H1 (cell line): ENCODE results near the gene ANKRD30A. TPM values are rescaled to one million over a fixed set of nuclear protein-coding genes. Genes with fewer than 3 reads are reported as not detected.
"Not testable (repeated sequence)": the region's sequence is repeated elsewhere in the genome, so short reads cannot be mapped to it uniquely, and the experiment has no call there.

ENCODE experiments used
- CTCF ChIA-PET: fragments of 300-600 bp; sonication (Branson Sonifier 250); formaldehyde crosslinking; loops from one replicate; lab custom pipeline; 2021; ENCODE audit not compliant: partially characterized antibody; lab: Charles Lee
- POLR2A ChIA-PET: fragments of 300-600 bp; sonication (Branson Sonifier 250); formaldehyde crosslinking; loops from one replicate; lab custom pipeline; 2021; ENCODE audit warnings: inconsistent platforms; ENCODE audit not compliant: partially characterized antibody; lab: Charles Lee
- DNase-seq, 2 experiments: peaks; one replicate each; pipeline versions ENCODE4 v3.0.0 to v3.0.0-alpha.2; 2010 to 2022; ENCODE audit warnings: low spot score in 2 of 2, low read depth in 1 of 2, mixed read lengths in 1 of 2
- FAIRE-seq: peaks from 2 replicates; lab custom pipeline; 2011; peaks lifted over from hg19 to GRCh38; lab: Jason Lieb, UNC
- H2AFZ ChIP-seq: 2 replicates; pipeline ENCODE4 v1.8.1; 2012; ENCODE audit warnings: low read length, inconsistent platforms
- H2AK5ac ChIP-seq: 2 replicates; pipeline ENCODE4 v1.6.1; 2013; ENCODE audit warnings: low read depth, low read length
- H2BK120ac ChIP-seq: replicated peaks from 2 replicates; pipeline ENCODE3; 2013; ENCODE audit warnings: low read depth, low read length, inconsistent platforms
- H2BK12ac ChIP-seq: 2 replicates; pipeline ENCODE4 v1.6.1; 2013; ENCODE audit warnings: low read depth, low read length
- H2BK15ac ChIP-seq: 2 replicates; pipeline ENCODE4 v1.6.1; 2013; ENCODE audit warnings: low read length
- H2BK20ac ChIP-seq: 2 replicates; pipeline ENCODE4 v1.6.1; 2013; ENCODE audit warnings: low read length
- H2BK5ac ChIP-seq: 2 replicates; pipeline ENCODE4 v1.6.1; 2013; ENCODE audit warnings: low read depth, low read length
- H3K14ac ChIP-seq: 2 replicates; pipeline ENCODE4 v1.6.1; 2013; ENCODE audit warnings: inconsistent platforms; ENCODE audit not compliant: insufficient read length
- H3K18ac ChIP-seq: 2 replicates; pipeline ENCODE4 v1.6.1; 2013; ENCODE audit warnings: low read length; ENCODE audit errors: extremely low read depth
- H3K23ac ChIP-seq: 2 replicates; pipeline ENCODE4 v1.6.1; 2013; ENCODE audit warnings: inconsistent platforms; ENCODE audit not compliant: insufficient read length
- H3K23me2 ChIP-seq: 2 replicates; pipeline ENCODE4 v1.6.1; 2013; ENCODE audit warnings: low read depth, low read length
- H3K27ac ChIP-seq: 2 replicates; pipeline ENCODE4 v1.6.1; 2011; ENCODE audit warnings: low read depth, low read length, inconsistent platforms
- H3K27me3 ChIP-seq, 4 experiments: replicated peaks in 1 of 4; 1 replicate in 1 of 4; 2 replicates in 3 of 4; pipeline versions ENCODE4 v1.6.1 to v1.8.1; 2011 to 2013; ENCODE audit warnings: low read length in 3 of 4, mild to moderate bottlenecking in 3 of 4, inconsistent platforms in 2 of 4, mixed read lengths in 2 of 4, moderate library complexity in 1 of 4; ENCODE audit not compliant: control insufficient read depth in 3 of 4, insufficient read depth in 3 of 4; ENCODE audit errors: extremely low read depth in 1 of 4
- H3K36me3 ChIP-seq, 4 experiments: 2 replicates each; pipeline versions ENCODE4 v1.6.1 to v1.8.1; 2011 to 2013; ENCODE audit warnings: mild to moderate bottlenecking in 4 of 4, low read length in 3 of 4, moderate library complexity in 2 of 4, control low read depth in 1 of 4, inconsistent platforms in 1 of 4; ENCODE audit not compliant: insufficient read depth in 4 of 4, control insufficient read depth in 2 of 4
- H3K4ac ChIP-seq: replicated peaks from 2 replicates; pipeline ENCODE3; 2013; ENCODE audit warnings: low read length, low read depth, mixed read lengths, inconsistent platforms; ENCODE audit not compliant: insufficient read length
- H3K4me1 ChIP-seq, 4 experiments: replicated peaks in 1 of 4; 1 replicate in 1 of 4; 2 replicates in 3 of 4; pipeline versions ENCODE4 v1.6.1 to v1.8.1; 2011 to 2013; ENCODE audit warnings: low read length in 3 of 4, inconsistent platforms in 2 of 4, mixed read lengths in 1 of 4; ENCODE audit not compliant: insufficient read depth in 4 of 4, control insufficient read depth in 3 of 4
- H3K4me2 ChIP-seq, 2 experiments: 2 replicates each; pipeline versions ENCODE4 v1.6.1 to v1.8.1; 2011 to 2013; ENCODE audit warnings: low read depth in 2 of 2, low read length in 2 of 2, control low read depth in 1 of 2, inconsistent platforms in 1 of 2, mild to moderate bottlenecking in 1 of 2; ENCODE audit not compliant: insufficient read depth in 1 of 2
- H3K4me3 ChIP-seq, 4 experiments: fragments of 200-600, 300-600 bp in 1 of 4; sonication (generic), shearing (Covaris generic), sonication (Bioruptor Twin) in 1 of 4; 2 replicates each; pipeline versions ENCODE4 v1.5.1 to v1.8.1; 2011 to 2016; ENCODE audit warnings: low read length in 4 of 4, low read depth in 3 of 4, control low read depth in 2 of 4, inconsistent platforms in 2 of 4, mild to moderate bottlenecking in 2 of 4, mixed read lengths in 1 of 4, moderate library complexity in 1 of 4; ENCODE audit not compliant: insufficient read depth in 2 of 4; ENCODE audit errors: extremely low read depth in 1 of 4
- H3K56ac ChIP-seq: replicated peaks from 2 replicates; pipeline ENCODE3; 2013; ENCODE audit warnings: low read depth, mild to moderate bottlenecking, mixed read lengths, low read length, inconsistent platforms; ENCODE audit not compliant: insufficient read length
- H3K79me1 ChIP-seq: 2 replicates; pipeline ENCODE4 v1.6.1; 2013; ENCODE audit warnings: low read depth, low read length, control low read depth
- H3K79me2 ChIP-seq, 2 experiments: 2 replicates each; pipeline versions ENCODE4 v1.6.1 to v1.8.1; 2012 to 2013; ENCODE audit warnings: low read length in 2 of 2, mild to moderate bottlenecking in 2 of 2, inconsistent platforms in 1 of 2; ENCODE audit not compliant: insufficient read depth in 2 of 2, control insufficient read depth in 1 of 2
- H3K9ac ChIP-seq, 4 experiments: replicated peaks in 1 of 4; 1 replicate in 1 of 4; 2 replicates in 3 of 4; pipeline versions ENCODE4 v1.6.1 to v1.8.1; 2011 to 2013; ENCODE audit warnings: low read depth in 3 of 4, low read length in 3 of 4, control low read depth in 2 of 4, mild to moderate bottlenecking in 2 of 4, moderate library complexity in 2 of 4, inconsistent platforms in 1 of 4; ENCODE audit errors: extremely low read depth in 1 of 4
- H3K9me3 ChIP-seq, 2 experiments: 2 replicates each; pipeline versions ENCODE4 v1.6.1 to v1.8.1; 2012 to 2013; ENCODE audit warnings: mild to moderate bottlenecking in 2 of 2, moderate library complexity in 2 of 2, control low read depth in 1 of 2, inconsistent platforms in 1 of 2, low read depth in 1 of 2, low read length in 1 of 2, mixed read lengths in 1 of 2; ENCODE audit not compliant: insufficient read depth in 2 of 2
- H4K20me1 ChIP-seq, 2 experiments: replicated peaks in 1 of 2; 2 replicates each; pipeline versions ENCODE3 to v1.8.1; 2011 to 2013; ENCODE audit warnings: inconsistent platforms in 2 of 2, low read length in 2 of 2, mild to moderate bottlenecking in 1 of 2; ENCODE audit not compliant: insufficient read depth in 2 of 2, control insufficient read depth in 1 of 2
- H4K5ac ChIP-seq: 2 replicates; pipeline ENCODE4 v1.6.1; 2013; ENCODE audit warnings: low read length, low read depth, mixed read lengths, inconsistent platforms; ENCODE audit not compliant: insufficient read length
- H4K8ac ChIP-seq: 2 replicates; pipeline ENCODE4 v1.8.0; 2013; ENCODE audit warnings: mild to moderate bottlenecking, moderate library complexity, low read length, inconsistent platforms; ENCODE audit not compliant: insufficient read depth; ENCODE audit errors: extremely low read depth
- H4K91ac ChIP-seq: replicated peaks from 2 replicates; pipeline ENCODE3; 2013; ENCODE audit warnings: low read length, mixed read lengths, inconsistent platforms; ENCODE audit not compliant: insufficient read length
- WGBS, 2 experiments: shearing (Covaris generic) in 1 of 2; methylation state at CpG; one replicate each; pipeline versions ENCODE4 v1.1.6 to v1.1.7; 2013 to 2015; ENCODE audit warnings: low lambda C conversion rate in 2 of 2, mixed read lengths in 2 of 2, inconsistent platforms in 1 of 2, low coverage in 1 of 2, missing lambda C conversion rate in 1 of 2; ENCODE audit not compliant: insufficient replicate concordance in 2 of 2, insufficient coverage in 1 of 2, insufficient read length in 1 of 2; ENCODE audit errors: extremely low coverage in 1 of 2, missing lambda C conversion rate in 1 of 2; 5-methylcytosine and 5-hydroxymethylcytosine counted together
- polyA plus RNA-seq, 7 experiments: library from polyadenylated mRNA; depleted of rRNA in 3 of 7; stranded (reverse) in 5 of 7; unstranded in 2 of 7; fragments of >200 nt in 5 of 7; fragments of 200-250 nt in 2 of 7; gene quantifications; 1 replicate in 5 of 7; 2 replicates in 1 of 7; 4 replicates in 1 of 7; pipeline versions ENCODE4 v1.2.1 to v1.2.3, GENCODE V29; 2011 to 2013; ENCODE audit warnings: missing spikeins in 2 of 7, mixed read lengths in 2 of 7
- total RNA-seq: library from RNA; stranded (reverse); fragmentation: NEBNext Ultra II Directional; extraction: Animal tissue kit (Norgen Biotek cat#: 25700); gene quantifications from 2 replicates; pipeline ENCODE4 v1.2.1, GENCODE V29; 2021

ANKRD30A gene
- total and polyA plus RNA-seq, 2 of the 8 experiments (the other 6 are each of a cell fraction or from before 2014, with no cell fraction given) = not detected

DNA sequence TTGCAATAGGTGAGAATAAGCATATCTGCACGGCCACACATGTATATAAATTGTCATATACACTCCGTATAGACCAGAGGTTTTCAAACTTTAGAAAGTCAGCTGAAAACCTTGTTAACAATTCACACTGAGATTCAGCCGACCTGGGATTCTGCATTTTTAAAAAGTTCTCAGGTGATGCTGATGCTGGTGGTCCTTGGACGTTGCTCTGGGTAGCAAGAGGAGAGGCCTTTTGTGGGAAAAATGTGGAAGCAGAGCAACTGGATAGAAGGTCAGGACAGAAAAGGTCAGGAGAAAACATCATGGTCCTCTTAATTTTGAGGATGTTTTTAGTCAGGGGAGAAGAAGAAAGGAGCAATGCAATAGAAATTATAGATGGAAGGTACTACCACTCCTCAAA is 52.9 kb downstream of the ANKRD30A start:
- H3K79me2 ChIP-seq, CTCF ChIA-PET, H2BK120ac ChIP-seq, H3K56ac ChIP-seq, H2AFZ ChIP-seq, H3K23ac ChIP-seq, H2BK20ac ChIP-seq, H4K91ac ChIP-seq, H3K14ac ChIP-seq, H4K8ac ChIP-seq, H3K36me3 ChIP-seq, DNase-seq, H3K23me2 ChIP-seq, H4K5ac ChIP-seq, FAIRE-seq, H3K4me2 ChIP-seq, POLR2A ChIA-PET, H3K4me3 ChIP-seq, H3K27ac ChIP-seq, H2BK12ac ChIP-seq, H3K18ac ChIP-seq, H3K79me1 ChIP-seq, H2BK5ac ChIP-seq, H3K4ac ChIP-seq, H3K4me1 ChIP-seq, H3K27me3 ChIP-seq, H2BK15ac ChIP-seq, H4K20me1 ChIP-seq, H3K9me3 ChIP-seq, H3K9ac ChIP-seq, H2AK5ac ChIP-seq: not testable (repeated sequence)
- 66% methylated on average over 4 of the region's 4 CpGs; no CpG with 5 or more reads in 1 of the 2 experiments for WGBS, 2 experiments

DNA sequence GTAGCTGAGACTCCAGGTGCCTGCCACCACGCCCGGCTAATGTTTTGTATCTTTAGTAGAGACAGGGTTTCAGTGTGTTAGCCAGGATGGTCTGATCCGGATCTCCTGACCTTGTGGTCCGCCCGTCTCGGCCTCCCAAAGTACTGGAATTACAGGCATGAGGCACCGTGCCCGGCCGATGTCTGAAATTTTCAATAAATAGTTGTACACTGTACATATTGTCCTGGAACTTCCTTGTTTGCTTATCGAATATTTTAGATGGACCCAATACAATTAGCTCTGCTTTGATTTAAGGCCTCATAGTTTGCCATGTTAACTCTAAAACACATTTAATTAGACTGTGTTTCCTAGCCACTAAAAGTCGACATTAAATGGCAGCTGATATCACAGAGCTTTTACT is 57.3 kb downstream of the ANKRD30A start:
- H3K4me2 ChIP-seq, H3K14ac ChIP-seq, CTCF ChIA-PET, H3K4me1 ChIP-seq, H3K23ac ChIP-seq, H3K27me3 ChIP-seq, H3K23me2 ChIP-seq, H3K4ac ChIP-seq, H3K56ac ChIP-seq, H4K91ac ChIP-seq, H3K36me3 ChIP-seq, H3K9me3 ChIP-seq, H4K8ac ChIP-seq, H2BK15ac ChIP-seq, H3K4me3 ChIP-seq, H3K9ac ChIP-seq, H2BK12ac ChIP-seq, POLR2A ChIA-PET, DNase-seq, H2AFZ ChIP-seq, H4K20me1 ChIP-seq, H2BK20ac ChIP-seq, H4K5ac ChIP-seq, H3K27ac ChIP-seq, H2BK120ac ChIP-seq, FAIRE-seq, H3K18ac ChIP-seq, H3K79me1 ChIP-seq, H3K79me2 ChIP-seq, H2BK5ac ChIP-seq, H2AK5ac ChIP-seq: not testable (repeated sequence)
- WGBS, 2 experiments = 100% methylated on average over 3 of the region's 11 CpGs; no CpG with 5 or more reads in 1 of the 2 experiments
